Mucosa of descending colon (tissue), 3 donors: ENCODE data around the gene SMYD4. TPM values are rescaled to one million over a fixed set of nuclear protein-coding genes. Genes with fewer than 3 reads are reported as not detected.

Experiments
- ATAC-seq: fragments of 200-7000 bp; cut with Tn5 transposase; one replicate; pipeline ENCODE4 v1.9.1; 2020; ENCODE audit warnings: mild to moderate bottlenecking, moderate library complexity
- DNase-seq, 3 donors: peaks; one replicate each; pipeline ENCODE4 v3.0.0-alpha.2; 2020
- H3K36me3 ChIP-seq: fragments of 200-600 bp; one replicate; pipeline ENCODE4 v1.8.0; 2021; ENCODE audit warnings: low read depth, mild to moderate bottlenecking
- H3K4me1 ChIP-seq: fragments of 200-600 bp; one replicate; pipeline ENCODE4 v1.8.0; 2021; ENCODE audit warnings: low read depth, mild to moderate bottlenecking
- H3K4me3 ChIP-seq: fragments of 200-600 bp; one replicate; pipeline ENCODE4 v1.8.0; 2021; ENCODE audit warnings: mild to moderate bottlenecking
- H3K9me3 ChIP-seq: fragments of 200-600 bp; one replicate; pipeline ENCODE4 v1.8.0; 2021; ENCODE audit warnings: mild to moderate bottlenecking
- intact Hi-C, 2 donors: fragments of 100-400 bp; cut with DNase I in 1 of 2; cut with micrococcal nuclease in 1 of 2; formaldehyde crosslinking; loops; one replicate each; pipeline versions ENCODE4 v1.11.0 to v1.11.1; 2022; cut with DNase I, micrococcal nuclease
- total RNA-seq, 3 donors: library from RNA; stranded (reverse); fragmentation: NEBNext Ultra II Directional in 2 of 3; extraction: Animal tissue kit (Norgen Biotek cat#: 25700) in 2 of 3; gene quantifications; one replicate each; pipeline versions ENCODE4 v1.2.1 to v1.2.4, GENCODE V29; 2021 to 2023
- TF ChIP-seq, protein P1 (sequence below): fragments of 200-600 bp; IDR thresholded peaks from one replicate; pipeline ENCODE4 v1.8.0; 2022; ENCODE audit warnings: antibody characterized with exemption, mild to moderate bottlenecking
- donor health status: DM: no; HTN: no; CAD: no; lungs with moderate emphysema.
- donor health status: DM: no; HTN: no; CAD: no.
- donor health status: DM: no; HTN: yes; CAD: no.

Gene SMYD4
- total RNA-seq, 3 donors from 2014 or later = 9.8 to 19.4 (median 10.7) TPM

DNA sequence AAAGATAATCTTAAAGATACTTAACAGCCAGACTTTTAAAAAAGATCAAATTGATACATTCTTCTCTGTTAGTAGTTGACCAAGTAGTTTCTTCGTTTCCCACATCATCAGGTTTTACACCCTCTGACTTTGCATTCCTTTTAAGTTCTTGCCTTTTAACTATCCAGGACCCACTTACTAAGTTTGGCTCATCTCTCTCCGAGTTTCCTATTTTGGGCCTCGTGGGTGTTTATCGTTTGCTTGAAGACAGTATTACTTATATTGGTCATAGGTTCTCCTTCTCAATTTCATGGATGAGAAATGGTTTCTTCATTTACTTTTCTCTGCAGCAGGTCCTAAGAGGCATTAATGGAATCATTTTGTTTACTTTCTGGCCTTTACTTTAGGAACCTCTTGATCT is 43.3 kb upstream of the SMYD4 start:
- no peak overlapping the region for H3K4me3 ChIP-seq
- no peaks in the 10 kb centered on the region for H3K36me3 ChIP-seq

DNA sequence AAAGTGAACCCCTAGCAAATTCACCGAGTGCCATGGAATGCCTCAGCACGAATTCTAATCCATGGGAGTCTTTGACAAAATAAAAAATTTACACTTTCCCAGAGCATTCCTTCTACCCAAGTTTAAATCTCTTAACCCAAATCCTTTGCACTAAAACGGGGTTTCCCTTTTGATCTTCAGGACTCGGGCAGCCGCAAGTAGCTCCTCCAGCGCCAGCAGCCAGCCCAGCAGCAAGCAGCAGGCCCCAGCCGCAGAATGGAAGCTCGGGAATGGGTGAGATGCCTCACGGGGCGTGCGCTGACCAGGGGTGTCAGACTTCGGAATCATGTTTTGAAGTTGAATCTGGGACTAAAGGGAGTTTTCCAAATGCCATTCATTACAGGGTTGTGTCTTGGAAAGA is 42.6 kb upstream of the SMYD4 start:
- no peaks in the 10 kb centered on the region for H3K9me3 ChIP-seq
- intact Hi-C loops = no loop called here
- H3K36me3 ChIP-seq = no peaks in the 10 kb centered on the region
- DNase-seq = no peak
- TF ChIP-seq, protein P1, sequence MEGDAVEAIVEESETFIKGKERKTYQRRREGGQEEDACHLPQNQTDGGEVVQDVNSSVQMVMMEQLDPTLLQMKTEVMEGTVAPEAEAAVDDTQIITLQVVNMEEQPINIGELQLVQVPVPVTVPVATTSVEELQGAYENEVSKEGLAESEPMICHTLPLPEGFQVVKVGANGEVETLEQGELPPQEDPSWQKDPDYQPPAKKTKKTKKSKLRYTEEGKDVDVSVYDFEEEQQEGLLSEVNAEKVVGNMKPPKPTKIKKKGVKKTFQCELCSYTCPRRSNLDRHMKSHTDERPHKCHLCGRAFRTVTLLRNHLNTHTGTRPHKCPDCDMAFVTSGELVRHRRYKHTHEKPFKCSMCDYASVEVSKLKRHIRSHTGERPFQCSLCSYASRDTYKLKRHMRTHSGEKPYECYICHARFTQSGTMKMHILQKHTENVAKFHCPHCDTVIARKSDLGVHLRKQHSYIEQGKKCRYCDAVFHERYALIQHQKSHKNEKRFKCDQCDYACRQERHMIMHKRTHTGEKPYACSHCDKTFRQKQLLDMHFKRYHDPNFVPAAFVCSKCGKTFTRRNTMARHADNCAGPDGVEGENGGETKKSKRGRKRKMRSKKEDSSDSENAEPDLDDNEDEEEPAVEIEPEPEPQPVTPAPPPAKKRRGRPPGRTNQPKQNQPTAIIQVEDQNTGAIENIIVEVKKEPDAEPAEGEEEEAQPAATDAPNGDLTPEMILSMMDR = no peak
- no peak overlapping the region for H3K4me3 ChIP-seq
- H3K4me1 ChIP-seq = no peaks in the 10 kb centered on the region
- no peak for ATAC-seq

More for the DNA sequence above, 43.3 kb upstream of the SMYD4 start:
- Histone ChIP-seq H3K4me1 (no peaks in the 10 kb centered on the region), H3K9me3 (no peaks in the 10 kb centered on the region)
- intact Hi-C loops = no loop called here
- DNase-seq (no peak), ATAC-seq (no peak)
- TF ChIP-seq, protein P1 = no peak

DNA sequence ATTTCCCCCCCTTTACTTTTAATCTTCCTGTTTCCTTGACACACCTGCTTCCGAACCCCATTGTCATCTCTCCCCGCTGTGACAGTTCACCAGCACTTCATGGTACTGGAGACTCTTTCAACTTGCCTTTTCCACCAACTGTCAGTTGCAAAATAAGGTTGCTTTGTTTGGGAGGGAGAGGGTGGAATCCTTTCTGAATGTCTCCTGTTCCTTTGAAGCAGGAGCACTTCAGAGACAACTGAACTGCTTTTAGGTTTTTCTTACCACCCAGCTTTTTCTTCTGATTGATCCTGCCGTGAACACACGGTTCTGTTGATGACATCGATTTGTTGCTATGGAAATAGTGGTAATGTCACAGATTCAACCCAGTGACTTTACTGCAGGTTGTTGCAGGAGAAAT is 42.1 kb upstream of the SMYD4 start:
- TF ChIP-seq, protein P1 = no peak
- intact Hi-C loops = no loop called here
- no peak overlapping the region for H3K4me3 ChIP-seq
- no peaks in the 10 kb centered on the region for H3K36me3 ChIP-seq
- no peaks in the 10 kb centered on the region for H3K4me1 ChIP-seq
- no peaks in the 10 kb centered on the region for H3K9me3 ChIP-seq
- ATAC-seq (no peak), DNase-seq (no peak)

DNA sequence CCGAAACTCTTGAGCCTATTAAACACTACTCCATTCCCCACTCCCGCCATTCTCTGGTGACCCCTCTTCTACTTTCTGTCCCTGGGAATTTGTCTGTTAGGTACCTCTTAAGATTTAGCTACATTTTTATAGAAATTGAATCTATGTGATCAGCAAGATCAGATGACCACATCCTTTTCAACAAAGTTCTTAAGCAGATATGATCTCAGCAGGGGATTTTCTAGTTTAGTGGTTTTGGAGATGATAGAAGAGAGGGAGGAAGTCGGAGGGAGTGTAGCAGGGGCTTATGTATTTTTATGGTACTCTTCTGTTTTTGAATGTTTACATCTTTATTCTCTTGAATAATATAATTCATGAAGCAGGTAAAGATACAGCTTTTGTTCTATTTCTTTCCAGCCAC is 40.9 kb upstream of the SMYD4 start:
- no peaks in the 10 kb centered on the region for H3K36me3 ChIP-seq
- TF ChIP-seq, protein P1 = no peak
- ATAC-seq = peak; percentile 45

DNA sequence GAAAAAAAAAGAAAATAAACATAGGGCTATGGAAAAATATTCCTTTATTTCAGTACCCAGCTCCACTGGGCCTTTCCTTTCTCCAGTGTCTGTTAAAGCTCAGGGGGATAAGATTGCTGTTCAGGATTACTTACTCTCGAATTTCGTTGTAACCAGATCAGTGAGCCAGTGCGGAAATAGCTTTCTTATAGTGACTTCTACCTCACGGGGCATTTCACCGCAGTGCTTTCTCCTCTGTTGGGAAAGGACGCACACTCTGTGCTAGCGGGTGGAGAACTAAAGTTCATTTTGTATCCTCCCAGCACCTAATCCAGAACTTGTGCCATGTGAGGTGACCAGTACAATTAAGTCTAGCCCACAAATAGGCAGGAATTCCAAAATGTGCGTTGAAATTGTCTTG is 38.4 kb upstream of the SMYD4 start:
- TF ChIP-seq, protein P1 = no peak
- Histone ChIP-seq H3K4me1 (no peaks in the 10 kb centered on the region), H3K36me3 (no peaks in the 10 kb centered on the region), H3K9me3 (no peaks in the 10 kb centered on the region), H3K4me3 (no peak overlapping the region)
- DNase-seq = no peak
- intact Hi-C loops = loop anchor here in 1 of 2 donors (10.0 kb wide), 1 partner anchor 203 kb away; no protein-coding TSS in a partner anchor
- no peak for ATAC-seq

More for the DNA sequence above, 40.9 kb upstream of the SMYD4 start:
- Histone ChIP-seq H3K4me1 (no peaks in the 10 kb centered on the region), H3K4me3 (no peak overlapping the region), H3K9me3 (no peaks in the 10 kb centered on the region)
- no peak for DNase-seq
- intact Hi-C loops = no loop called here

DNA sequence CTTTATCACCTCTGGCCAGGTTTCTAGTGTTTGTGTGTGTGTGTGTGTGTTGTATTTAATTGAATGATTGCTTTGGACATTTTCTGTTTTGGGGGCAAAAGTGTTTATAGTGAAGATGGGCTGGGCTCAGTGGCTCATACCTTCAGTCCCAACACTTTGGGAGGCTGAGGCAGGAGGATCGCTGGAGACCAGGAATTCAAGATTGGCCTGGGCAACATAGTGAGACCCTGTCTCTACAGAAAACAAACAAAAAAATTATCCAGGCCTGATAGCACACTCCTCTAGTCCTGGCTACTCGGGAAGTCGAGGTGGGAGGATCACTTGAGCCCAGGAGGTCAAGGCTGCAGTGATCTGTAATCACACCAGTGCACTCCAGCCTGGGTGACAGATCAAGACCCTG is 37.6 kb upstream of the SMYD4 start:
- DNase-seq (no peak), ATAC-seq (no peak)
- intact Hi-C loops = loop anchor here in 1 of 2 donors (10.0 kb wide), 1 partner anchor 203 kb away; no protein-coding TSS in a partner anchor
- H3K4me3 ChIP-seq = no peak overlapping the region
- H3K4me1 ChIP-seq = no peaks in the 10 kb centered on the region
- no peaks in the 10 kb centered on the region for H3K36me3 ChIP-seq
- no peaks in the 10 kb centered on the region for H3K9me3 ChIP-seq
- TF ChIP-seq, protein P1 = no peak
